Transverse colon (tissue), 4 donors: ENCODE measurements around the gene MAP2K6. TPM values are rescaled to one million over a fixed set of nuclear protein-coding genes. Genes with fewer than 3 reads are reported as not detected.

Experiments
- DNase-seq: peaks from one replicate; pipeline ENCODE4 v3.0.0-alpha.2; 2019
- H3K27ac ChIP-seq, 4 donors: fragments of 200-600 bp; sonication (generic); 2 replicates each; pipeline ENCODE4 v1.5.1; 2016 to 2018; ENCODE audit warnings: inconsistent platforms in 4 of 4
- H3K27me3 ChIP-seq: fragments of 200-600 bp; sonication (generic); 2 replicates; pipeline ENCODE4 v1.5.1; 2017; ENCODE audit warnings: inconsistent platforms
- H3K36me3 ChIP-seq, 4 donors: fragments of 200-600 bp; sonication (generic); 2 replicates each; pipeline ENCODE4 v1.5.1; 2017 to 2019; ENCODE audit warnings: inconsistent platforms in 4 of 4
- H3K4me1 ChIP-seq, 4 donors: fragments of 200-600 bp; sonication (generic); 2 replicates each; pipeline ENCODE4 v1.5.1; 2017 to 2020; ENCODE audit warnings: inconsistent platforms in 4 of 4
- H3K4me3 ChIP-seq, 4 donors: fragments of 200-600 bp; sonication (generic); 1 replicate in 1 of 4; 2 replicates in 3 of 4; pipeline versions ENCODE4 v1.5.1 to v1.6.1; 2017 to 2019; ENCODE audit warnings: inconsistent platforms in 4 of 4
- H3K9me3 ChIP-seq, 2 donors: fragments of 200-600 bp; sonication (generic); 2 replicates each; pipeline ENCODE4 v1.5.1; 2017 to 2019; ENCODE audit warnings: inconsistent platforms in 2 of 2
- CTCF ChIP-seq, 5 experiments: fragments of 200-600 bp in 3 of 5; fragments of 450-650 bp in 2 of 5; sonication (generic) in 3 of 5; IDR thresholded peaks; 1 replicate in 2 of 5; 2 replicates in 3 of 5; pipeline ENCODE4 v1.5.1; 2016 to 2017; ENCODE audit warnings: antibody characterized with exemption in 5 of 5, inconsistent platforms in 3 of 5, mild to moderate bottlenecking in 2 of 5, moderate library complexity in 1 of 5
- EP300 ChIP-seq: sonication (generic); formaldehyde crosslinking; IDR thresholded peaks from one replicate; pipeline ENCODE4 v1.6.1; 2017; ENCODE audit warnings: antibody characterized with exemption, low read depth
- POLR2A ChIP-seq: fragments of 450-650 bp; IDR thresholded peaks from one replicate; pipeline ENCODE4 v1.6.1; 2016; ENCODE audit warnings: antibody characterized with exemption, mild to moderate bottlenecking, moderate library complexity
- POLR2AphosphoS5 ChIP-seq, 3 donors: sonication (generic); formaldehyde crosslinking; IDR thresholded peaks; one replicate each; pipeline ENCODE4 v1.6.1; 2016; ENCODE audit warnings: antibody characterized with exemption in 3 of 3
- WGBS, 2 donors: methylation state at CpG; one replicate each; pipeline ENCODE4 v1.1.5; 2018; ENCODE audit warnings: low coverage in 1 of 2; 5-methylcytosine and 5-hydroxymethylcytosine counted together
- in situ Hi-C, 4 donors: fragments of 200-750 bp; cut with MboI; loops; one replicate each; pipeline versions ENCODE4 v1.15.0 to v1.15.1; 2017; ENCODE audit warnings: low sequenced_read_pairs in 3 of 4, low pct_ligation_motif_present in 1 of 4, low pct_unique_long_range_greater_than_20kb in 1 of 4
- intact Hi-C: fragments of 100-400 bp; cut with DNase I; formaldehyde crosslinking; loops from one replicate; pipeline ENCODE4 v1.15.1; 2023; ENCODE audit warnings: low total_unique reads
- total RNA-seq, 4 donors: library from RNA; depleted of rRNA; stranded (reverse); fragments of >200 nt; gene quantifications; one replicate each; pipeline ENCODE4 v1.1.0, GENCODE V29; 2016

MAP2K6 gene
- total RNA-seq, 4 donors from 2014 or later = 16.1 to 50.7 (median 45.8) TPM

- Histone ChIP-seq H3K9me3 (no peaks in the 10 kb centered on the region), H3K36me3 (no peaks in the 10 kb centered on the region), H3K27me3 (no peaks in the 10 kb centered on the region), H3K4me3 (no peak overlapping the region), H3K4me1 (peaks cover 0 to 12% (median 0%) of the 10 kb centered on the region in 4 donors), H3K27ac (no peak overlapping the region)
- intact Hi-C loops (no loop called here), in situ Hi-C loops (loop anchor here in 1 of 4 donors (25.0 kb wide), 1 partner anchor 123 kb away; no protein-coding TSS in a partner anchor)
- no peak for DNase-seq
- WGBS, 2 donors = 90 to 93% methylated on average over 7 of the region's 7 CpGs
- TF ChIP-seq POLR2A = no peak
- TF ChIP-seq EP300 = no peak
- TF ChIP-seq CTCF (IDR thresholded peaks at IDR 0.05) = no peak
Observed at GRCh38 chr17:69388822-69389442, 25.6 kb upstream of the MAP2K6 start.

GRCh38 chr17:69390795-69391501 lies 23.5 kb upstream of the MAP2K6 start:
- H3K27ac ChIP-seq = peak overlapping the region; percentile 19 to 63 (median 34)
- intact Hi-C loops (no loop called here), in situ Hi-C loops (loop anchor here in 2 of 4 donors (10.0 to 25.0 kb wide), 2 partner anchors 114 to 121 kb away; no protein-coding TSS in a partner anchor)
- H3K36me3 ChIP-seq = no peaks in the 10 kb centered on the region
- no peaks in the 10 kb centered on the region for H3K27me3 ChIP-seq
- TF ChIP-seq CTCF (IDR thresholded peaks at IDR 0.05) (no peak), EP300 (no peak), POLR2AphosphoS5 (IDR thresholded peaks at IDR 0.05) (no peak), POLR2A (no peak)
- WGBS, 2 donors = 43 to 55% methylated on average over 10 to 15 of the region's 15 CpGs
- no peaks in the 10 kb centered on the region for H3K9me3 ChIP-seq
- peak; percentile 10 for DNase-seq
- peaks cover 0 to 12% (median 2%) of the 10 kb centered on the region in 4 donors for H3K4me1 ChIP-seq
- H3K4me3 ChIP-seq = peak overlapping the region in 2 of 4 donors; percentile 5 to 25

- no peak for TF ChIP-seq EP300
- Histone ChIP-seq H3K9me3 (no peaks in the 10 kb centered on the region), H3K4me1 (no peaks in the 10 kb centered on the region), H3K27ac (no peak overlapping the region), H3K27me3 (no peaks in the 10 kb centered on the region), H3K4me3 (no peak overlapping the region), H3K36me3 (no peaks in the 10 kb centered on the region)
- 54 to 58% methylated on average over 3 of the region's 3 CpGs for WGBS, 2 donors
- in situ Hi-C loops (no loop called here), intact Hi-C loops (no loop called here)
- DNase-seq = no peak
Observed at GRCh38 chr17:69401251-69401650, 13.2 kb upstream of the MAP2K6 start.

- no peak overlapping the region for H3K4me3 ChIP-seq
- DNase-seq = no peak
- no peaks in the 10 kb centered on the region for H3K4me1 ChIP-seq
- no peaks in the 10 kb centered on the region for H3K27me3 ChIP-seq
- 89 to 90% methylated on average over 6 to 7 of the region's 7 CpGs for WGBS, 2 donors
- H3K9me3 ChIP-seq = no peaks in the 10 kb centered on the region
- H3K36me3 ChIP-seq = no peaks in the 10 kb centered on the region
- TF ChIP-seq CTCF (IDR thresholded peaks at IDR 0.05) (no peak), POLR2A (no peak), EP300 (no peak), POLR2AphosphoS5 (IDR thresholded peaks at IDR 0.05) (no peak)
- H3K27ac ChIP-seq = no peak overlapping the region
- intact Hi-C loops = no loop called here
- in situ Hi-C loops = no loop called here
Observed at GRCh38 chr17:69402052-69402451, 12.4 kb upstream of the MAP2K6 start.
